ENCODE data around the gene ABLIM1.

- no peak for TF ChIP-seq CTCF (conservative IDR thresholded peaks at IDR 0.05 in 1 of 2, IDR thresholded peaks at IDR 0.05 in 1 of 2; ENCODE audit: extremely low read depth in 1 of 2, insufficient read depth in 1 of 2, low read depth in 1 of 2, low read length in 2 of 2)
- no peak for TF ChIP-seq EZH2 (IDR thresholded peaks at IDR 0.05; ENCODE audit: borderline replicate concordance, low read length)
Observed at GRCh38 chr10:114576716-114577115, 81.4 kb downstream of the ABLIM1 start.
